HS-27A (cell line): ENCODE results near the gene EGLN3.
"Not testable (repeated sequence)": the region's sequence is repeated elsewhere in the genome, so short reads cannot be mapped to it uniquely, and the experiment has no call there.

Source experiments
- DNase-seq: peaks from one replicate; pipeline ENCODE4 v3.0.0-alpha.2; 2012; ENCODE audit warnings: low read depth, missing footprints

Gene EGLN3

GRCh38 chr14:33950320-33951182 is at the start of gene EGLN3:
TSS of gene EGLN3 (minus strand) at chr14:33951074. CDS start at chr14:33950752, 322 bp downstream.
- no peak for DNase-seq

DNA sequence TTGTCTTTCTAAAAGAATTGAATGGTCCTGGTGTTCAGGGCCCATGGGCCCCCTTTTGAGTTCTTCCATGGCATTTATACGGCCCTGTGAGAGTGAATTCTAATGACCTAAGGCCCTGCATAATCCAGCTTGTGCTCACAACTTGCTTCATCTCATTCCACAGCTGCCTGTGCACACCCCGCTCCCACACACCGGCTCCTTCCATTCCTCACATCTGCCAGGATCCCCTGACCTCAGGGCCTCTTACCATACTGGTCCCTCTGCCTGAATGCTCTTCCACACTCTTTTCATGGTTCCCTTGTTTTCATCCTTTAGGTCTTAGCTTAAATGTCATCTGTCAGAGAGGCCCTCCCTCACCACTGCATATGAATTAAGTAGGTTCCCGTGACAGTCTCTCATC is 49.5 kb upstream of the EGLN3 start:
- no peak for DNase-seq

DNA sequence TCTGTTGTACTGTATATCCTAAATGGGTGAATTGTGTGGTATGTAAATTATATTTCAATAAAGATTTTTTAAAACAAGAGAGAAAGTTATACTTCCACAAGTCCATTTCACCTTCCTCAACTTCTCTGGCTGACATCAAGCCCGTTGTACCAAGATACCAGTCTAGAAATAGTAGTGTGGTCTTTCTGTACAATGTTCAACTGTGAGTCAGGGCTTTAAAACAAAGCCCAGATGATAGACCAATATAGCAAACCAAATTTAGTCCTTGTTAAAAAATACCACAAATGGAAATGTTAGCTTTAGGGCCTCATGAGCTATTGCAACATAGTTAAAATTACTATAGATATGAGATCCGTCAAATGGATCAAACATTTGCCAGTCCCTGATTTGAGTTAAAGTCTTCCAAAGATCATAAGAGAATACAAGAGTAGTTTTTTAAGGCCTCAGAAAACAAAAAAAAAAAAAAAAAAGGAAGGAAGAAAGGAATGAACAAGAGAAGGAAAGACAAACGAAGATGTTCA is 49.0 kb upstream of the EGLN3 start:
- DNase-seq, result no peak

GRCh38 chr14:33997611-33998010 is 46.7 kb upstream of the EGLN3 start:
- DNase-seq, result no peak

- no peak for DNase-seq
Observed at GRCh38 chr14:33996462-33996861, 45.6 kb upstream of the EGLN3 start.

DNA sequence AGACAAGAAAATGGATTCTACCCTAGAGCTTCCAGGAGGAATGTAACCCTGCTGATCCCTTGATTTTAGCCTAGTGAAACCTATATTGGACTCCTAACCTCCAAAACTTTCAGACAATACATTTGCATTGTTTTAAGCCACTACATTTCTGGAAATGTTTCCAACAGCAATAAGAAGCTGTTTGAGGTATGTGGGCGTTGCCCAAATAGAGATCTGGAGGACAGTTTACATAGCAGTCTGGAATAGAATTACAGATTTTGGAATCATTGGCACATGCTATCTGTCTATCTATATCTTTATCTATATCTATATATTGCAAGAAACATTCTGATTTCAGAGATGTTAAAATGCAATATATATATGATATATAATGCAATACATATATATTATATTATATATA is 42.4 kb upstream of the EGLN3 start:
- DNase-seq, result no peak

DNA sequence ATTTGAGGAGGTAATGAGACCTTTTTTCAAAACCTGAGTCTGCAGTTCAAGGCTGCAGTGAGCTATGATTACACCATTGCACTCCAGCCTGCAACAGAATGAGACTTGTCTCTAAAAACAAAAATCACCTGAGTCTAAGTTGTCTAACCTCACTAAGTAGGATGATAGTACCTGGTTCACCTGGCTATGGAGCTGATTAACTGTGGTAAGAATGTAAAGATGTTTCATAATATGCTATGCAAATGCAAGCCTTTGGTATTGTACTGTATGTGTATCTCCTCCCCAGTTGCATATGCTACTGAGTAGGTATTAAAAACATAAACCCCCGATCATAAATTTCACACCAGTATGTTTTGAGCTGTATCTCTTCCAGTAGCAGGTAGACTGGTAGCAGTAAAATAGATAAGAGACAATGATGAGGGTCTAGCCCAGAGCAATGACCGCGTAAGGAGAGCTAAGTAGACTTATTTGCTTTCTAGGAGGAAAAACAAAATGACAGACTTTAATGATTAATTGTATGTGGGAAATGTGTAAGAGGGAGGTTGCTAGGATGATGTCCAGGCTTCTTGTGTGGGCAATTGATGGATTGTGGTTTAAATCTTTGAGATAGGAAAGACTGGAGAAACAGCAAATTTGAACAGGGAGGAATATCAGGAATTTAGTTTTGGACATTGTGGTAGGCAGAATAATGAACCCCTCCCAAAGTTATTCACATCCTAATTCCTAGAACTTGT is 41.6 kb upstream of the EGLN3 start:
- DNase-seq, result no peak

DNA sequence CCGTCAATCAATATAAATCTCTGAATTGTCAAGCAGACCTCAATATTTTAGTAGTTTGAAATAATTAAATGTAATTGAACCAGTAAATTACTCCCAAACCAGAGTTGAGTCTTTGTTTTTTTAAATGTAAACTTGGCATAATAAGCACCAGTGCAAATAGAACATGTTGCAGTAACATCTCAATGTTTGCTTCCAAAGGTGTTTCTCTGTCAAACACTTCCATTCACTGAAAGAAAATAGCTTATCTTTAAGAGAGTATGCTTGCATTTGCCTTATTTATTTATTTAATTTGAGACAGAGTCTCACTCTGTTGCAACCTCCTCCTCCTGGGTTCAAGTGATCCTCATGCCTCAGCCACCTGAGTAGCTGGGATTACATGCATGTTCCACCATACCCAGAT is 39.9 kb upstream of the EGLN3 start:
- DNase-seq, result no peak

GRCh38 chr14:33987565-33988080 is 36.7 kb upstream of the EGLN3 start:
- no peak for DNase-seq

- peak; percentile 34 for DNase-seq
Observed at GRCh38 chr14:33986804-33987203, 35.9 kb upstream of the EGLN3 start.

DNA sequence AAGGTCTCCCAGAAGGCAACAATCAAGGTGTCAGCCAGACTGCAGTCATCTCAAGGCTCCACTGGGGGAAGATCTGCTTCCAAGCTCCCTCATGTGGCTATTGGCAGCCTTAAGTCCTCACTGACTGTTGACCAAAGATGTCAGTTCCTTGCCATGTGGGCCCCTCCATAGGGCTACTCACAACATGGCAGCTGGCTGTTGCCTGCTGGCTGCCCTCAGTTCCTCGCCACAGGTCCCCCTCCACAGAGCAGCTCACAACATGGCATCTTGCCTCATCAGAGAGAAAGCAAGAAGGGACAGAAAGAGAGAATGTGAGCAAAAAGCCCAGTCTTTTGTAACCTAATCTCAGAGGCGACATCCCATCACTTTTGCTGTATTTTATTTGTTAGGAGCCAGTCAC is 34.4 kb upstream of the EGLN3 start:
- no peak for DNase-seq

- DNase-seq, result no peak
Observed at GRCh38 chr14:33979613-33980276, 28.9 kb upstream of the EGLN3 start.

- no peak for DNase-seq
Observed at GRCh38 chr14:33978892-33979612, 28.2 kb upstream of the EGLN3 start.

- no peak for DNase-seq
Observed at GRCh38 chr14:33972583-33973081, 21.8 kb upstream of the EGLN3 start.

DNA sequence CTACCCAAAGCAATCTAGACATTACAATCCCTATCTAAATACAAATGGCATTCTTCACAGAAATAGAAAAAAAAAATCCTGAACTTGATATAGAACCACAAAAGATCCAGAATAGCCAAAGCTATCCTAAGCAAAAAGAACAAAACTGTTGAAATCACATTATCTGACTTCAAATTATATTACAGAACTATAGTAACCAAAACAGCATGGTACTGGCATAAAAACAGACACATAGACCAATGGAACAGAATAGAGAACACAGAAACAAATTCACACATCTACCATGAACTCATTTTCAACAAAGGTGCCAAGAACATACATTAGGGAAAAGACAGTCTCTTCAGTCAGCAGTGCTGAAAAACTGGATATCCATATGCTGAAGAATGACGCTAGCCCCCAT is 19.0 kb upstream of the EGLN3 start:
- DNase-seq, result not testable (repeated sequence)

GRCh38 chr14:33968722-33969121 is 17.8 kb upstream of the EGLN3 start:
- DNase-seq, result no peak

- DNase-seq, result no peak
Observed at GRCh38 chr14:33967138-33967537, 16.3 kb upstream of the EGLN3 start.

- no peak for DNase-seq
Observed at GRCh38 chr14:33966276-33966675, 15.4 kb upstream of the EGLN3 start.

DNA sequence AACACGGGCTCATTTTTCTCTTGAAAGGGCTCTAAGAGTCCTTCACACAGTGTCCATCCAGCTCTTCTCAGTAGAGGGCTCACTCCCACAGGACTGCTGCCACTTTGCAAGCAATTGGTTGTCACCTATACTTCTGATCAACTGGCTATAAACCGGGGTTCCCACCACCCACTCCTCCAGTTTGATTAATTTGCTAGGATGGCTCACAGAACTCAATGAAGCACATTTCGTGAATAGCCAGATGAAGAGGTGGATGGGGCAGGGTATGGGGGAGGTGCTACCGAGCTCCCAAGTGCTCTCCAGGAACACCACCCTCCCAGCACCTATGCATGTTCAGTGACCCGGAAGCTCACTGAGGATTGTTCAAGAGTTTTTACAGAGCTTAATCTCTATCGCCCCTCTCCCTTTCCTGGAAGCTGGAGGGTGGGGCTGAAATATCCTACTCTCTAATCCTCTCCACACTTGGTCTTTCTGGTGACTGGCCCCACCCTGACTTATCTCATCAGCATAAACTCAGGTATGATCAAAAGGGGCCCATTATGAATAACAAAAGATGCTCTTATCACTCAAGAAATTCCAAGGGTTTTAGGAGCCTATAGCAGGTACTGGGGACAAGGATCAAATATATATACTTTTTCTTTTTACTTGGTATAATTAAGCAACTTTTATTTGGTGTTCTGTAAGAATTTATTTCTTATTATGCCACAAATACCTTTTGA is 13.9 kb upstream of the EGLN3 start:
- DNase-seq, result no peak

- DNase-seq, result no peak
Observed at GRCh38 chr14:33963892-33964291, 13.0 kb upstream of the EGLN3 start.

DNA sequence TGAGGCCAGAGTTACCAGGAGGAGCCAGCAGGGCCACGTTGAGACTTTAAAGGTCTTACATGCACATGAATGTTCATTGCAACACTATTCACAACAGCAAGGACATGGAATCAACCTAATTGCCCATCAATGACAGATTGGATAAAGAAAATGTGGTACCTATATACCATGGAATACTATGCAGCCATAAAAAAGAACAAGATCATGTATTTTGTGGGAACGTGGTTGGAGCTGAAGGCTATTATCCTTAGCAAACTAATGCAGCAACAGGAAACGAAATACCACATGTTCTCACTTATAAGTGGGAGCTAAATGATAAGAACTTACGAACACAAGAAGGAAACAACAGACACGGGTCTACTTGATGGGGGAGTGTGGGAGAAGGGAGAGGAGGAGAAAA is 11.6 kb upstream of the EGLN3 start:
- not testable (repeated sequence) for DNase-seq
